Activated CD4-positive, alpha-beta T cell treated with anti-CD3 and anti-CD28 coated beads for 36 hours (primary cell): ENCODE measurements around the gene DCDC2B. TPM values are rescaled to one million over a fixed set of nuclear protein-coding genes. Genes with fewer than 3 reads are reported as not detected.
"Not testable (repeated sequence)": the region's sequence is repeated elsewhere in the genome, so short reads cannot be mapped to it uniquely, and the experiment has no call there.

Experiments used
- ATAC-seq: fragments of 200-7000 bp; cut with Tn5 transposase; one replicate; pipeline ENCODE4 v1.10.0; 2021; ENCODE audit warnings: mild to moderate bottlenecking, moderate library complexity
- CTCF ChIA-PET: fragments of 350-600 bp; sonication (Branson Sonifier 250); formaldehyde crosslinking; loops from one replicate; lab custom pipeline; 2021; ENCODE audit warnings: antibody characterized with exemption; lab: Charles Lee
- POLR2A ChIA-PET: fragments of 350-600 bp; sonication (Branson Sonifier 250); formaldehyde crosslinking; loops from one replicate; lab custom pipeline; 2021; ENCODE audit warnings: antibody characterized with exemption, inconsistent platforms; lab: Charles Lee
- DNase-seq: peaks from one replicate; pipeline ENCODE4 v3.0.0-alpha.2; 2020
- H3K27ac Mint-ChIP-seq: one replicate; pipeline ENCODE4 v1.8.0; 2021; ENCODE audit warnings: mixed read lengths
- H3K27me3 Mint-ChIP-seq: one replicate; pipeline ENCODE4 v1.8.0; 2021; ENCODE audit warnings: mixed read lengths
- H3K36me3 Mint-ChIP-seq: one replicate; pipeline ENCODE4 v1.8.0; 2021; ENCODE audit warnings: low read depth, mixed read lengths
- H3K4me1 Mint-ChIP-seq: one replicate; pipeline ENCODE4 v1.8.0; 2021; ENCODE audit warnings: mixed read lengths
- H3K4me3 Mint-ChIP-seq: one replicate; pipeline ENCODE4 v1.8.0; 2021; ENCODE audit warnings: mild to moderate bottlenecking, moderate library complexity, mixed read lengths
- H3K9me3 Mint-ChIP-seq: one replicate; pipeline ENCODE4 v1.8.0; 2021; ENCODE audit warnings: low read depth, mixed read lengths
- intact Hi-C, 2 experiments: fragments of 100-400 bp; cut with DNase I in 1 of 2; cut with micrococcal nuclease in 1 of 2; formaldehyde crosslinking; loops; one replicate each; pipeline versions ENCODE4 v1.14.2 to v1.15.1; 2022 to 2024; cut with DNase I, micrococcal nuclease
- total RNA-seq, 2 experiments: library from RNA; stranded (reverse); gene quantifications; one replicate each; pipeline ENCODE4 v1.2.3, GENCODE V29; 2021

DCDC2B gene
- total RNA-seq, result not detected

GRCh38 chr1:32208891-32209328 is at the start of gene DCDC2B:
Gene DCDC2B (plus strand): TSS chr1:32209089. CDS start chr1:32209094, 5 bp downstream.
- H3K27ac Mint-ChIP-seq, result no peak within 1 kb of the TSS
- ChIA-PET CTCF (no interaction called here), POLR2A (no interaction called here)

GRCh38 chr1:32159189-32159588 is 49.7 kb upstream of the DCDC2B start:
- no peak overlapping the region for H3K27ac Mint-ChIP-seq
- ATAC-seq, result peak; percentile 81

More at GRCh38 chr1:32208891-32209328, at the start of gene DCDC2B:
- peaks cover 13% of the 10 kb centered on the region for H3K4me1 Mint-ChIP-seq
- DNase-seq (no peak), ATAC-seq (no peak)
- H3K4me3 Mint-ChIP-seq, result no peak within 1 kb of the TSS
- intact Hi-C loops, result no loop called here
- H3K9me3 Mint-ChIP-seq, result no peaks in the 10 kb centered on the region
- no peaks in the 10 kb centered on the region for H3K27me3 Mint-ChIP-seq
- peaks cover 8% of the 10 kb centered on the region for H3K36me3 Mint-ChIP-seq

GRCh38 chr1:32163405-32163804 is 45.5 kb upstream of the DCDC2B start:
- peaks cover 50% of the 10 kb centered on the region for H3K36me3 Mint-ChIP-seq
- no peak overlapping the region for H3K4me3 Mint-ChIP-seq
- no peaks in the 10 kb centered on the region for H3K27me3 Mint-ChIP-seq
- no peaks in the 10 kb centered on the region for H3K9me3 Mint-ChIP-seq
- H3K4me1 Mint-ChIP-seq, result peaks cover 7% of the 10 kb centered on the region
- ATAC-seq, result no peak
- intact Hi-C loops, result no loop called here
- ChIA-PET CTCF (interaction anchor here (0.6 to 1.2 kb wide), 5 partner anchors 9 to 980 kb away, joined by 3 to 7 read pairs (median 4); no protein-coding TSS in a partner anchor), POLR2A (no interaction called here)
- no peak overlapping the region for H3K27ac Mint-ChIP-seq
- DNase-seq, result no peak

More at GRCh38 chr1:32159189-32159588, 49.7 kb upstream of the DCDC2B start:
- H3K27me3 Mint-ChIP-seq, result no peaks in the 10 kb centered on the region
- ChIA-PET POLR2A (interaction anchor here (0.6 kb wide), 1 partner anchor 89 kb away, joined by 4 read pairs; no protein-coding TSS in a partner anchor), CTCF (no interaction called here)
- peaks cover 57% of the 10 kb centered on the region for H3K36me3 Mint-ChIP-seq
- no peak for DNase-seq
- intact Hi-C loops, result no loop called here
- H3K9me3 Mint-ChIP-seq, result no peaks in the 10 kb centered on the region
- H3K4me3 Mint-ChIP-seq, result no peak overlapping the region
- H3K4me1 Mint-ChIP-seq, result peaks cover 7% of the 10 kb centered on the region

- POLR2A ChIA-PET, result interaction anchor here (0.6 kb wide), 1 partner anchor 108 kb away, joined by 4 read pairs; no protein-coding TSS in a partner anchor
- CTCF ChIA-PET, result interaction anchor here (0.7 kb wide), 1 partner anchor 9 kb away, joined by 5 read pairs; no protein-coding TSS in a partner anchor
- H3K9me3 Mint-ChIP-seq, H3K27me3 Mint-ChIP-seq, DNase-seq, H3K27ac Mint-ChIP-seq, intact Hi-C loops, H3K4me3 Mint-ChIP-seq, H3K4me1 Mint-ChIP-seq, ATAC-seq: not testable (repeated sequence)
- peaks cover 45% of the 10 kb centered on the region for H3K36me3 Mint-ChIP-seq
Observed at GRCh38 chr1:32165633-32166032, 43.3 kb upstream of the DCDC2B start.

GRCh38 chr1:32170991-32171390 is 37.9 kb upstream of the DCDC2B start:
- ATAC-seq (no peak), DNase-seq (no peak)
- peaks cover 44% of the 10 kb centered on the region for H3K36me3 Mint-ChIP-seq
- no peaks in the 10 kb centered on the region for H3K27me3 Mint-ChIP-seq
- intact Hi-C loops, result no loop called here
- H3K4me3 Mint-ChIP-seq, result no peak overlapping the region
- no peaks in the 10 kb centered on the region for H3K9me3 Mint-ChIP-seq
- ChIA-PET CTCF (interaction anchor here (0.7 kb wide), 1 partner anchor 30 kb away, joined by 3 read pairs; no protein-coding TSS in a partner anchor), POLR2A (no interaction called here)
- peaks cover 9% of the 10 kb centered on the region for H3K4me1 Mint-ChIP-seq
- no peak overlapping the region for H3K27ac Mint-ChIP-seq

- CTCF ChIA-PET, result no interaction called here
- no peaks in the 10 kb centered on the region for H3K27me3 Mint-ChIP-seq
- H3K27ac Mint-ChIP-seq, result no peak overlapping the region
- H3K9me3 Mint-ChIP-seq, result no peaks in the 10 kb centered on the region
- POLR2A ChIA-PET, result no interaction called here
- H3K36me3 Mint-ChIP-seq, result peaks cover 33% of the 10 kb centered on the region
- no peak overlapping the region for H3K4me3 Mint-ChIP-seq
- peaks cover 9% of the 10 kb centered on the region for H3K4me1 Mint-ChIP-seq
- no peak for DNase-seq
- no peak for ATAC-seq
- intact Hi-C loops, result no loop called here
Observed at GRCh38 chr1:32172621-32173245, 36.2 kb upstream of the DCDC2B start.

GRCh38 chr1:32178380-32179192 is 30.3 kb upstream of the DCDC2B start:
- no peaks in the 10 kb centered on the region for H3K27me3 Mint-ChIP-seq
- H3K4me3 Mint-ChIP-seq, result peak overlapping the region; percentile 86
- peaks cover 35% of the 10 kb centered on the region for H3K4me1 Mint-ChIP-seq
- ChIA-PET CTCF (interaction anchor here (0.5 to 2.1 kb wide), 8 partner anchors 15 to 417 kb away, joined by 3 to 16 read pairs (median 4); partner anchors contain the start of gene KPNA6), POLR2A (interaction anchor here (0.7 to 1.6 kb wide), 8 partner anchors 11 to 458 kb away, joined by 3 to 7 read pairs (median 4); partner anchors contain the start of genes BSDC1, HDAC1, KHDRBS1 and KPNA6)
- DNase-seq, result no peak
- peaks cover 30% of the 10 kb centered on the region for H3K36me3 Mint-ChIP-seq
- H3K9me3 Mint-ChIP-seq, result no peaks in the 10 kb centered on the region
- ATAC-seq, result no peak
- peak overlapping the region; percentile 98 for H3K27ac Mint-ChIP-seq
- intact Hi-C loops, result loop anchor here (1.0 to 2.0 kb wide), 13 partner anchors 22 to 639 kb away; partner anchors contain the start of genes KPNA6 (in 2 of the 2), BSDC1 (in 1 of the 2), CCDC28B (in 1 of the 2) and EIF3I (in 1 of the 2)

GRCh38 chr1:32179193-32179442 is 29.8 kb upstream of the DCDC2B start:
- Mint-ChIP-seq H3K4me1 (peaks cover 39% of the 10 kb centered on the region), H3K27me3 (no peaks in the 10 kb centered on the region), H3K36me3 (peaks cover 34% of the 10 kb centered on the region), H3K27ac (peak overlapping the region; percentile 98), H3K4me3 (peak overlapping the region; percentile 86), H3K9me3 (no peaks in the 10 kb centered on the region)
- CTCF ChIA-PET, result interaction anchor here (0.5 to 2.1 kb wide), 8 partner anchors 14 to 418 kb away, joined by 3 to 16 read pairs (median 4); partner anchors contain the start of gene KPNA6
- no peak for ATAC-seq
- intact Hi-C loops, result loop anchor here (1.0 to 2.0 kb wide), 13 partner anchors 21 to 638 kb away; partner anchors contain the start of genes KPNA6 (in 2 of the 2), BSDC1 (in 1 of the 2), CCDC28B (in 1 of the 2) and EIF3I (in 1 of the 2)
- no peak for DNase-seq
- POLR2A ChIA-PET, result interaction anchor here (0.5 to 1.6 kb wide), 9 partner anchors 11 to 458 kb away, joined by 3 to 7 read pairs (median 3); partner anchors contain the start of genes BSDC1, HDAC1, KHDRBS1 and KPNA6

GRCh38 chr1:32179443-32180185 is 29.3 kb upstream of the DCDC2B start, which contains the start of gene TXLNA:
Gene TXLNA (plus strand): TSS chr1:32179675. CDS start chr1:32180346, 671 bp downstream.
- ATAC-seq, result peak; percentile 93
- no peaks in the 10 kb centered on the region for H3K27me3 Mint-ChIP-seq
- CTCF ChIA-PET, result interaction anchor here (0.5 to 2.1 kb wide), 10 partner anchors 14 to 639 kb away, joined by 3 to 16 read pairs (median 4); partner anchors contain the start of genes KPNA6 and MARCKSL1

More at GRCh38 chr1:32179443-32180185, 29.3 kb upstream of the DCDC2B start, which contains the start of gene TXLNA:
- Mint-ChIP-seq H3K4me1 (peaks cover 44% of the 10 kb centered on the region), H3K27ac (peak within 1 kb of the TSS; percentile 98), H3K4me3 (peak within 1 kb of the TSS; percentile 86), H3K36me3 (peaks cover 39% of the 10 kb centered on the region), H3K9me3 (no peaks in the 10 kb centered on the region)
- POLR2A ChIA-PET, result interaction anchor here (0.5 to 2.2 kb wide), 12 partner anchors 12 to 457 kb away, joined by 3 to 7 read pairs (median 3); partner anchors contain the start of genes BSDC1, CCDC28B, HDAC1 and KHDRBS1
- intact Hi-C loops, result loop anchor here (1.0 to 2.0 kb wide), 16 partner anchors 21 to 638 kb away; partner anchors contain the start of genes CCDC28B (in 2 of the 2), KPNA6 (in 2 of the 2), BSDC1 (in 1 of the 2) and EIF3I (in 1 of the 2)
- peak; percentile 96 for DNase-seq
